ENCODE measurements around the gene WFDC8.

GRCh38 chr20:45578231-45578630 is 853 bp downstream of the WFDC8 start:
- TF ChIP-seq ELF4 (CRISPR knock-in tag; IDR thresholded peaks at IDR 0.05; ENCODE audit: low read depth) (no peak), RORB (CRISPR knock-in tag; IDR thresholded peaks at IDR 0.05) (no peak), ZNF232 (CRISPR knock-in tag; IDR thresholded peaks at IDR 0.05) (no peak), USF2 (CRISPR knock-in tag; IDR thresholded peaks at IDR 0.05) (no peak), NFYB (CRISPR knock-in tag; conservative IDR thresholded peaks at IDR 0.05; ENCODE audit: low read depth) (no peak)
- TF ChIP-seq, protein P1, sequence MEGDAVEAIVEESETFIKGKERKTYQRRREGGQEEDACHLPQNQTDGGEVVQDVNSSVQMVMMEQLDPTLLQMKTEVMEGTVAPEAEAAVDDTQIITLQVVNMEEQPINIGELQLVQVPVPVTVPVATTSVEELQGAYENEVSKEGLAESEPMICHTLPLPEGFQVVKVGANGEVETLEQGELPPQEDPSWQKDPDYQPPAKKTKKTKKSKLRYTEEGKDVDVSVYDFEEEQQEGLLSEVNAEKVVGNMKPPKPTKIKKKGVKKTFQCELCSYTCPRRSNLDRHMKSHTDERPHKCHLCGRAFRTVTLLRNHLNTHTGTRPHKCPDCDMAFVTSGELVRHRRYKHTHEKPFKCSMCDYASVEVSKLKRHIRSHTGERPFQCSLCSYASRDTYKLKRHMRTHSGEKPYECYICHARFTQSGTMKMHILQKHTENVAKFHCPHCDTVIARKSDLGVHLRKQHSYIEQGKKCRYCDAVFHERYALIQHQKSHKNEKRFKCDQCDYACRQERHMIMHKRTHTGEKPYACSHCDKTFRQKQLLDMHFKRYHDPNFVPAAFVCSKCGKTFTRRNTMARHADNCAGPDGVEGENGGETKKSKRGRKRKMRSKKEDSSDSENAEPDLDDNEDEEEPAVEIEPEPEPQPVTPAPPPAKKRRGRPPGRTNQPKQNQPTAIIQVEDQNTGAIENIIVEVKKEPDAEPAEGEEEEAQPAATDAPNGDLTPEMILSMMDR (IDR thresholded peaks at IDR 0.05), result no peak
- TF ChIP-seq, protein P2, sequence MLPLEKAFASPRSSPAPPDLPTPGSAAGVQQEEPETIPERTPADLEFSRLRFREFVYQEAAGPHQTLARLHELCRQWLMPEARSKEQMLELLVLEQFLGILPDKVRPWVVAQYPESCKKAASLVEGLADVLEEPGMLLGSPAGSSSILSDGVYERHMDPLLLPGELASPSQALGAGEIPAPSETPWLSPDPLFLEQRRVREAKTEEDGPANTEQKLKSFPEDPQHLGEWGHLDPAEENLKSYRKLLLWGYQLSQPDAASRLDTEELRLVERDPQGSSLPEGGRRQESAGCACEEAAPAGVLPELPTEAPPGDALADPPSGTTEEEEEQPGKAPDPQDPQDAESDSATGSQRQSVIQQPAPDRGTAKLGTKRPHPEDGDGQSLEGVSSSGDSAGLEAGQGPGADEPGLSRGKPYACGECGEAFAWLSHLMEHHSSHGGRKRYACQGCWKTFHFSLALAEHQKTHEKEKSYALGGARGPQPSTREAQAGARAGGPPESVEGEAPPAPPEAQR (CRISPR knock-in tag; IDR thresholded peaks at IDR 0.05), result no peak
- TF ChIP-seq, protein P3, sequence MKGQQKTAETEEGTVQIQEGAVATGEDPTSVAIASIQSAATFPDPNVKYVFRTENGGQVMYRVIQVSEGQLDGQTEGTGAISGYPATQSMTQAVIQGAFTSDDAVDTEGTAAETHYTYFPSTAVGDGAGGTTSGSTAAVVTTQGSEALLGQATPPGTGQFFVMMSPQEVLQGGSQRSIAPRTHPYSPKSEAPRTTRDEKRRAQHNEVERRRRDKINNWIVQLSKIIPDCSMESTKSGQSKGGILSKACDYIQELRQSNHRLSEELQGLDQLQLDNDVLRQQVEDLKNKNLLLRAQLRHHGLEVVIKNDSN (CRISPR knock-in tag; IDR thresholded peaks at IDR 0.05), result no peak
